H1 (cell line): ENCODE results near the gene SBK2. TPM values are rescaled to one million over a fixed set of nuclear protein-coding genes. Genes with fewer than 3 reads are reported as not detected.

Experiments
- CTCF ChIA-PET: fragments of 300-600 bp; sonication (Branson Sonifier 250); formaldehyde crosslinking; loops from one replicate; lab custom pipeline; 2021; ENCODE audit not compliant: partially characterized antibody; lab: Charles Lee
- POLR2A ChIA-PET: fragments of 300-600 bp; sonication (Branson Sonifier 250); formaldehyde crosslinking; loops from one replicate; lab custom pipeline; 2021; ENCODE audit warnings: inconsistent platforms; ENCODE audit not compliant: partially characterized antibody; lab: Charles Lee
- DNase-seq, 2 experiments: peaks; one replicate each; pipeline versions ENCODE4 v3.0.0 to v3.0.0-alpha.2; 2010 to 2022; ENCODE audit warnings: low spot score in 2 of 2, low read depth in 1 of 2, mixed read lengths in 1 of 2
- FAIRE-seq: peaks from 2 replicates; lab custom pipeline; 2011; peaks lifted over from hg19 to GRCh38; lab: Jason Lieb, UNC
- H2AFZ ChIP-seq: 2 replicates; pipeline ENCODE4 v1.8.1; 2012; ENCODE audit warnings: low read length, inconsistent platforms
- H2AK5ac ChIP-seq: 2 replicates; pipeline ENCODE4 v1.6.1; 2013; ENCODE audit warnings: low read depth, low read length
- H2BK120ac ChIP-seq: replicated peaks from 2 replicates; pipeline ENCODE3; 2013; ENCODE audit warnings: low read depth, low read length, inconsistent platforms
- H2BK12ac ChIP-seq: 2 replicates; pipeline ENCODE4 v1.6.1; 2013; ENCODE audit warnings: low read depth, low read length
- H2BK15ac ChIP-seq: 2 replicates; pipeline ENCODE4 v1.6.1; 2013; ENCODE audit warnings: low read length
- H2BK20ac ChIP-seq: 2 replicates; pipeline ENCODE4 v1.6.1; 2013; ENCODE audit warnings: low read length
- H2BK5ac ChIP-seq: 2 replicates; pipeline ENCODE4 v1.6.1; 2013; ENCODE audit warnings: low read depth, low read length
- H3K14ac ChIP-seq: 2 replicates; pipeline ENCODE4 v1.6.1; 2013; ENCODE audit warnings: inconsistent platforms; ENCODE audit not compliant: insufficient read length
- H3K18ac ChIP-seq: 2 replicates; pipeline ENCODE4 v1.6.1; 2013; ENCODE audit warnings: low read length; ENCODE audit errors: extremely low read depth
- H3K23ac ChIP-seq: 2 replicates; pipeline ENCODE4 v1.6.1; 2013; ENCODE audit warnings: inconsistent platforms; ENCODE audit not compliant: insufficient read length
- H3K23me2 ChIP-seq: 2 replicates; pipeline ENCODE4 v1.6.1; 2013; ENCODE audit warnings: low read depth, low read length
- H3K27ac ChIP-seq: 2 replicates; pipeline ENCODE4 v1.6.1; 2011; ENCODE audit warnings: low read depth, low read length, inconsistent platforms
- H3K27me3 ChIP-seq, 4 experiments: replicated peaks in 1 of 4; 1 replicate in 1 of 4; 2 replicates in 3 of 4; pipeline versions ENCODE4 v1.6.1 to v1.8.1; 2011 to 2013; ENCODE audit warnings: low read length in 3 of 4, mild to moderate bottlenecking in 3 of 4, inconsistent platforms in 2 of 4, mixed read lengths in 2 of 4, moderate library complexity in 1 of 4; ENCODE audit not compliant: control insufficient read depth in 3 of 4, insufficient read depth in 3 of 4; ENCODE audit errors: extremely low read depth in 1 of 4
- H3K36me3 ChIP-seq, 4 experiments: 2 replicates each; pipeline versions ENCODE4 v1.6.1 to v1.8.1; 2011 to 2013; ENCODE audit warnings: mild to moderate bottlenecking in 4 of 4, low read length in 3 of 4, moderate library complexity in 2 of 4, control low read depth in 1 of 4, inconsistent platforms in 1 of 4; ENCODE audit not compliant: insufficient read depth in 4 of 4, control insufficient read depth in 2 of 4
- H3K4ac ChIP-seq: replicated peaks from 2 replicates; pipeline ENCODE3; 2013; ENCODE audit warnings: low read length, low read depth, mixed read lengths, inconsistent platforms; ENCODE audit not compliant: insufficient read length
- H3K4me1 ChIP-seq, 4 experiments: replicated peaks in 1 of 4; 1 replicate in 1 of 4; 2 replicates in 3 of 4; pipeline versions ENCODE4 v1.6.1 to v1.8.1; 2011 to 2013; ENCODE audit warnings: low read length in 3 of 4, inconsistent platforms in 2 of 4, mixed read lengths in 1 of 4; ENCODE audit not compliant: insufficient read depth in 4 of 4, control insufficient read depth in 3 of 4
- H3K4me2 ChIP-seq, 2 experiments: 2 replicates each; pipeline versions ENCODE4 v1.6.1 to v1.8.1; 2011 to 2013; ENCODE audit warnings: low read depth in 2 of 2, low read length in 2 of 2, control low read depth in 1 of 2, inconsistent platforms in 1 of 2, mild to moderate bottlenecking in 1 of 2; ENCODE audit not compliant: insufficient read depth in 1 of 2
- H3K4me3 ChIP-seq, 4 experiments: fragments of 200-600, 300-600 bp in 1 of 4; sonication (generic), shearing (Covaris generic), sonication (Bioruptor Twin) in 1 of 4; 2 replicates each; pipeline versions ENCODE4 v1.5.1 to v1.8.1; 2011 to 2016; ENCODE audit warnings: low read length in 4 of 4, low read depth in 3 of 4, control low read depth in 2 of 4, inconsistent platforms in 2 of 4, mild to moderate bottlenecking in 2 of 4, mixed read lengths in 1 of 4, moderate library complexity in 1 of 4; ENCODE audit not compliant: insufficient read depth in 2 of 4; ENCODE audit errors: extremely low read depth in 1 of 4
- H3K56ac ChIP-seq: replicated peaks from 2 replicates; pipeline ENCODE3; 2013; ENCODE audit warnings: low read depth, mild to moderate bottlenecking, mixed read lengths, low read length, inconsistent platforms; ENCODE audit not compliant: insufficient read length
- H3K79me1 ChIP-seq: 2 replicates; pipeline ENCODE4 v1.6.1; 2013; ENCODE audit warnings: low read depth, low read length, control low read depth
- H3K79me2 ChIP-seq, 2 experiments: 2 replicates each; pipeline versions ENCODE4 v1.6.1 to v1.8.1; 2012 to 2013; ENCODE audit warnings: low read length in 2 of 2, mild to moderate bottlenecking in 2 of 2, inconsistent platforms in 1 of 2; ENCODE audit not compliant: insufficient read depth in 2 of 2, control insufficient read depth in 1 of 2
- H3K9ac ChIP-seq, 4 experiments: replicated peaks in 1 of 4; 1 replicate in 1 of 4; 2 replicates in 3 of 4; pipeline versions ENCODE4 v1.6.1 to v1.8.1; 2011 to 2013; ENCODE audit warnings: low read depth in 3 of 4, low read length in 3 of 4, control low read depth in 2 of 4, mild to moderate bottlenecking in 2 of 4, moderate library complexity in 2 of 4, inconsistent platforms in 1 of 4; ENCODE audit errors: extremely low read depth in 1 of 4
- H3K9me3 ChIP-seq, 2 experiments: 2 replicates each; pipeline versions ENCODE4 v1.6.1 to v1.8.1; 2012 to 2013; ENCODE audit warnings: mild to moderate bottlenecking in 2 of 2, moderate library complexity in 2 of 2, control low read depth in 1 of 2, inconsistent platforms in 1 of 2, low read depth in 1 of 2, low read length in 1 of 2, mixed read lengths in 1 of 2; ENCODE audit not compliant: insufficient read depth in 2 of 2
- H4K20me1 ChIP-seq, 2 experiments: replicated peaks in 1 of 2; 2 replicates each; pipeline versions ENCODE3 to v1.8.1; 2011 to 2013; ENCODE audit warnings: inconsistent platforms in 2 of 2, low read length in 2 of 2, mild to moderate bottlenecking in 1 of 2; ENCODE audit not compliant: insufficient read depth in 2 of 2, control insufficient read depth in 1 of 2
- H4K5ac ChIP-seq: 2 replicates; pipeline ENCODE4 v1.6.1; 2013; ENCODE audit warnings: low read length, low read depth, mixed read lengths, inconsistent platforms; ENCODE audit not compliant: insufficient read length
- H4K8ac ChIP-seq: 2 replicates; pipeline ENCODE4 v1.8.0; 2013; ENCODE audit warnings: mild to moderate bottlenecking, moderate library complexity, low read length, inconsistent platforms; ENCODE audit not compliant: insufficient read depth; ENCODE audit errors: extremely low read depth
- H4K91ac ChIP-seq: replicated peaks from 2 replicates; pipeline ENCODE3; 2013; ENCODE audit warnings: low read length, mixed read lengths, inconsistent platforms; ENCODE audit not compliant: insufficient read length
- BCL11A ChIP-seq, 2 experiments: IDR thresholded peaks; one replicate each; pipeline ENCODE4 v1.6.1; 2011; ENCODE audit warnings: low read depth in 2 of 2, low read length in 2 of 2, mild to moderate bottlenecking in 2 of 2
- FOSL1 ChIP-seq: IDR thresholded peaks from 2 replicates; pipeline ENCODE4 v1.6.1; 2011; ENCODE audit warnings: mild to moderate bottlenecking, low read depth, low read length, moderate library complexity; ENCODE audit not compliant: insufficient read depth
- JUND ChIP-seq: IDR thresholded peaks from 2 replicates; pipeline ENCODE4 v1.6.1; 2011; ENCODE audit warnings: mild to moderate bottlenecking, improper control_type of control experiment, low read length
- SIRT6 ChIP-seq: IDR thresholded peaks from one replicate; pipeline ENCODE4 v1.7.1; 2012; ENCODE audit warnings: low read length, inconsistent platforms
- SP2 ChIP-seq: IDR thresholded peaks from 2 replicates; pipeline ENCODE4 v1.6.1; 2012; ENCODE audit warnings: mild to moderate bottlenecking, low read length, inconsistent platforms
- WGBS, 2 experiments: shearing (Covaris generic) in 1 of 2; methylation state at CpG; one replicate each; pipeline versions ENCODE4 v1.1.6 to v1.1.7; 2013 to 2015; ENCODE audit warnings: low lambda C conversion rate in 2 of 2, mixed read lengths in 2 of 2, inconsistent platforms in 1 of 2, low coverage in 1 of 2, missing lambda C conversion rate in 1 of 2; ENCODE audit not compliant: insufficient replicate concordance in 2 of 2, insufficient coverage in 1 of 2, insufficient read length in 1 of 2; ENCODE audit errors: extremely low coverage in 1 of 2, missing lambda C conversion rate in 1 of 2; 5-methylcytosine and 5-hydroxymethylcytosine counted together
- polyA plus RNA-seq, 7 experiments: library from polyadenylated mRNA; depleted of rRNA in 3 of 7; stranded (reverse) in 5 of 7; unstranded in 2 of 7; fragments of >200 nt in 5 of 7; fragments of 200-250 nt in 2 of 7; gene quantifications; 1 replicate in 5 of 7; 2 replicates in 1 of 7; 4 replicates in 1 of 7; pipeline versions ENCODE4 v1.2.1 to v1.2.3, GENCODE V29; 2011 to 2013; ENCODE audit warnings: missing spikeins in 2 of 7, mixed read lengths in 2 of 7
- total RNA-seq: library from RNA; stranded (reverse); fragmentation: NEBNext Ultra II Directional; extraction: Animal tissue kit (Norgen Biotek cat#: 25700); gene quantifications from 2 replicates; pipeline ENCODE4 v1.2.1, GENCODE V29; 2021

Gene SBK2
- total and polyA plus RNA-seq, 2 of the 8 experiments (the other 6 are each of a cell fraction or from before 2014, with no cell fraction given): 3.2 to 4.1 TPM

- Histone ChIP-seq H2BK15ac (no peak overlapping the region), H3K27ac (no peak overlapping the region), H3K18ac (no peak overlapping the region), H3K9ac (no peak overlapping the region), H3K14ac (no peak overlapping the region), H3K4me1 (peaks cover 0 to 17% (median 5%) of the 10 kb centered on the region in 4 experiments; a peak in 4 of 7 replicates), H3K4me3 (no peak overlapping the region), H3K79me2 (no peaks in the 10 kb centered on the region), H3K79me1 (no peaks in the 10 kb centered on the region), H4K91ac (no peak overlapping the region), H2AFZ (no peak overlapping the region), H2BK120ac (no peak overlapping the region), H3K36me3 (no peaks in the 10 kb centered on the region; a peak in 1 of 8 replicates), H4K5ac (no peak overlapping the region), H3K9me3 (no peaks in the 10 kb centered on the region), H3K27me3 (no peaks in the 10 kb centered on the region; a peak in 2 of 7 replicates), H4K8ac (no peak overlapping the region), H4K20me1 (peaks cover 0 to 1% of the 10 kb centered on the region in 2 experiments), H2AK5ac (no peak overlapping the region), H2BK20ac (no peak overlapping the region), H3K23ac (no peak overlapping the region), H3K4me2 (no peak overlapping the region), H3K4ac (no peak overlapping the region), H2BK12ac (no peak overlapping the region), H3K23me2 (peaks cover 2% of the 10 kb centered on the region; the same call in 1 of the 2 replicates), H2BK5ac (no peak overlapping the region), H3K56ac (no peak overlapping the region)
- ChIA-PET CTCF (interaction anchor here (0.8 to 2.4 kb wide), 6 partner anchors 9 to 68 kb away, joined by 3 to 9 read pairs (median 3); no protein-coding TSS in a partner anchor), POLR2A (interaction anchor here (0.8 to 1.7 kb wide), 4 partner anchors 10 to 65 kb away, joined by 3 to 6 read pairs (median 4); no protein-coding TSS in a partner anchor)
- DNase-seq: no peak
- 94% methylated on average over 22 of the region's 22 CpGs; no CpG with 5 or more reads in 1 of the 2 experiments for WGBS, 2 experiments
- FAIRE-seq: no peak
- TF ChIP-seq FOSL1: no peak
- TF ChIP-seq SP2: no peak
- TF ChIP-seq JUND: no peak
- no peak for TF ChIP-seq SIRT6
- TF ChIP-seq BCL11A (IDR thresholded peaks at IDR 0.05; ENCODE audit: low read depth in 2 of 2, low read length in 2 of 2): no peak
These were observed 975 bp downstream of the SBK2 start for GRCh38 chr19:55535965-55536350.
